Natural killer cell (primary cell): ENCODE results near the gene SHISA8. TPM values are rescaled to one million over a fixed set of nuclear protein-coding genes. Genes with fewer than 3 reads are reported as not detected.
A peak's percentile ranks its signal among the peaks of the same experiment; 100 is the strongest.

Source experiments
- ATAC-seq, 3 donors: fragments of 150-1000 bp in 2 of 3; fragments of 200-7000 bp in 1 of 3; cut with Tn5 transposase; 1 replicate in 1 of 3; 2 replicates in 2 of 3; pipeline ENCODE4 v1.10.0; 2021; ENCODE audit warnings: mild to moderate bottlenecking in 2 of 3, moderate library complexity in 2 of 3
- DNase-seq, 2 donors: peaks; one replicate each; pipeline versions ENCODE4 v3.0.0 to v3.0.0-alpha.2; 2013 to 2021; ENCODE audit warnings: mixed read lengths in 1 of 2
- H3K27ac ChIP-seq: one replicate; pipeline ENCODE4 v1.5.1; 2013; ENCODE audit warnings: mild to moderate bottlenecking, low read length
- H3K27me3 ChIP-seq: one replicate; pipeline ENCODE4 v1.6.1; 2013; ENCODE audit warnings: low read length; ENCODE audit not compliant: control insufficient read depth, insufficient read depth
- H3K36me3 ChIP-seq: one replicate; pipeline ENCODE4 v1.6.1; 2013; ENCODE audit warnings: low read length; ENCODE audit not compliant: control insufficient read depth, insufficient read depth
- H3K4me1 ChIP-seq: one replicate; pipeline ENCODE4 v1.6.1; 2013; ENCODE audit warnings: low read length; ENCODE audit not compliant: control insufficient read depth, insufficient read depth
- H3K4me3 ChIP-seq: one replicate; pipeline ENCODE4 v1.5.1; 2013; ENCODE audit warnings: low read length
- H3K9me3 ChIP-seq: one replicate; pipeline ENCODE4 v1.6.1; 2013; ENCODE audit warnings: low read length; ENCODE audit not compliant: control insufficient read depth, insufficient read depth
- H3K27ac Mint-ChIP-seq, 2 donors: one replicate each; pipeline ENCODE4 v1.8.0; 2022; ENCODE audit warnings: mild to moderate bottlenecking in 2 of 2, mixed read lengths in 2 of 2, moderate library complexity in 1 of 2
- H3K27me3 Mint-ChIP-seq, 2 donors: one replicate each; pipeline ENCODE4 v1.8.0; 2022; ENCODE audit warnings: low read depth in 2 of 2, mixed read lengths in 2 of 2
- H3K36me3 Mint-ChIP-seq: one replicate; pipeline ENCODE4 v1.8.0; 2022; ENCODE audit warnings: mixed read lengths
- H3K4me1 Mint-ChIP-seq, 2 donors: one replicate each; pipeline ENCODE4 v1.8.0; 2022; ENCODE audit warnings: mixed read lengths in 2 of 2
- H3K4me3 Mint-ChIP-seq: one replicate; pipeline ENCODE4 v1.8.0; 2022; ENCODE audit warnings: mild to moderate bottlenecking, moderate library complexity, mixed read lengths
- H3K9me3 Mint-ChIP-seq, 2 donors: one replicate each; pipeline ENCODE4 v1.8.0; 2022; ENCODE audit warnings: mixed read lengths in 2 of 2
- CTCF ChIP-seq: fragments of 200-600 bp; IDR thresholded peaks from one replicate; pipeline ENCODE4 v1.8.0; 2022; ENCODE audit warnings: antibody characterized with exemption
- WGBS: methylation state at CpG from one replicate; pipeline ENCODE4 v1.1.7; 2013; ENCODE audit warnings: missing lambda C conversion rate; ENCODE audit not compliant: insufficient coverage; 5-methylcytosine and 5-hydroxymethylcytosine counted together
- intact Hi-C: fragments of 100-400 bp; cut with micrococcal nuclease; formaldehyde crosslinking; loops from one replicate; pipeline ENCODE4 v1.14.2; 2022
- total RNA-seq, 4 donors: library from RNA; stranded (reverse); fragments of 120-200 nt in 1 of 4; gene quantifications; one replicate each; pipeline versions ENCODE4 v1.2.3 to v1.2.4, GENCODE V29; 2013 to 2022

The SHISA8 gene
- total RNA-seq, 3 donors from 2014 or later (not counting 1 experiment from before 2014, with no cell fraction given), result 0.24 TPM; not detected in 2

GRCh38 chr22:41916745-41917358, 2.0 kb upstream of the SHISA8 start:
- H3K36me3 ChIP-seq, result no peaks in the 10 kb centered on the region
- Mint-ChIP-seq H3K9me3 (no peaks in the 10 kb centered on the region), H3K27me3 (peaks cover 24 to 27% of the 10 kb centered on the region in 2 donors), H3K4me1 (peaks cover 0 to 23% of the 10 kb centered on the region in 2 donors), H3K27ac (no peak overlapping the region), H3K4me3 (no peak overlapping the region), H3K36me3 (no peaks in the 10 kb centered on the region)
- DNase-seq, result no peak
- H3K4me3 ChIP-seq, result no peak overlapping the region
- 86% methylated on average over 10 of the region's 10 CpGs for WGBS
- ATAC-seq, result no peak
- H3K27ac ChIP-seq, result no peak overlapping the region
- H3K27me3 ChIP-seq, result peaks cover 56% of the 10 kb centered on the region
- H3K9me3 ChIP-seq, result no peaks in the 10 kb centered on the region
- intact Hi-C loops, result no loop called here
- no peak for TF ChIP-seq CTCF
- peaks cover 55% of the 10 kb centered on the region for H3K4me1 ChIP-seq

- Mint-ChIP-seq H3K4me1 (peaks cover 0 to 31% of the 10 kb centered on the region in 2 donors), H3K27me3 (peaks cover 24 to 34% of the 10 kb centered on the region in 2 donors), H3K36me3 (no peaks in the 10 kb centered on the region), H3K9me3 (no peaks in the 10 kb centered on the region), H3K27ac (no peak overlapping the region), H3K4me3 (peak overlapping the region; percentile 37)
- no peak for TF ChIP-seq CTCF
- intact Hi-C loops, result no loop called here
- no peak overlapping the region for H3K27ac ChIP-seq
- peaks cover 65% of the 10 kb centered on the region for H3K27me3 ChIP-seq
- no peak for ATAC-seq
- no peak for DNase-seq
- H3K9me3 ChIP-seq, result no peaks in the 10 kb centered on the region
- 55% methylated on average over 9 of the region's 11 CpGs for WGBS
- H3K4me1 ChIP-seq, result peaks cover 64% of the 10 kb centered on the region
- no peaks in the 10 kb centered on the region for H3K36me3 ChIP-seq
- no peak overlapping the region for H3K4me3 ChIP-seq
Measured at GRCh38 chr22:41915786-41916493, 1.1 kb upstream of the SHISA8 start.

GRCh38 chr22:41914611-41915034, 251 bp downstream of the SHISA8 start:
- WGBS, result 2% methylated on average over 67 of the region's 67 CpGs
- H3K9me3 ChIP-seq, result no peaks in the 10 kb centered on the region
- no peak overlapping the region for H3K27ac Mint-ChIP-seq
- peaks cover 68% of the 10 kb centered on the region for H3K27me3 ChIP-seq
- no peak overlapping the region for H3K4me3 Mint-ChIP-seq
- ATAC-seq (peak in 1 of 3 donors; percentile 25), DNase-seq (no peak)
- no peak overlapping the region for H3K27ac ChIP-seq
- no peaks in the 10 kb centered on the region for H3K36me3 Mint-ChIP-seq
- no peak overlapping the region for H3K4me3 ChIP-seq
- H3K36me3 ChIP-seq, result no peaks in the 10 kb centered on the region
- no peak for TF ChIP-seq CTCF
- no peaks in the 10 kb centered on the region for H3K9me3 Mint-ChIP-seq
- H3K4me1 Mint-ChIP-seq, result peaks cover 0 to 26% of the 10 kb centered on the region in 2 donors
- peaks cover 58% of the 10 kb centered on the region for H3K4me1 ChIP-seq
- peaks cover 24 to 34% of the 10 kb centered on the region in 2 donors for H3K27me3 Mint-ChIP-seq
- intact Hi-C loops, result no loop called here
